K562 (cell line): Measurements from ENCODE around the gene HECW1. TPM values are rescaled to one million over a fixed set of nuclear protein-coding genes. Genes with fewer than 3 reads are reported as not detected.

ENCODE experiments used
- BCOR ChIP-seq: fragments of 450-650 bp; IDR thresholded peaks from 2 replicates; pipeline ENCODE4 v1.6.1; 2016
- BRCA1 ChIP-seq, 2 experiments: fragments of 450-650 bp in 1 of 2; sonication (generic) in 1 of 2; formaldehyde crosslinking in 1 of 2; IDR thresholded peaks; 2 replicates each; pipeline versions ENCODE4 v1.5.0 to v1.6.1; 2017 to 2020; ENCODE audit warnings: mild to moderate bottlenecking in 1 of 2, missing genetic modification reagents in 1 of 2
- KLF16 ChIP-seq: IDR thresholded peaks from 2 replicates; pipeline ENCODE4 v1.6.1; 2016; ENCODE audit warnings: antibody characterized with exemption
- PTBP1 ChIP-seq: fragments of 200-400 bp; formaldehyde crosslinking; IDR thresholded peaks from 2 replicates; pipeline ENCODE4 v1.6.1; 2017; ENCODE audit warnings: low read depth, low read length
- RB1 ChIP-seq: fragments of 450-650 bp; IDR thresholded peaks from 2 replicates; pipeline ENCODE4 v1.6.1; 2017; ENCODE audit warnings: low read depth, mild to moderate bottlenecking
- RBFOX2 ChIP-seq: fragments of 200-400 bp; formaldehyde crosslinking; IDR thresholded peaks from 2 replicates; pipeline ENCODE4 v1.6.1; 2017; ENCODE audit warnings: low read depth, mild to moderate bottlenecking, low read length, moderate library complexity
- REST ChIP-seq, 2 experiments: fragments of 450-650 bp; formaldehyde crosslinking in 1 of 2; IDR thresholded peaks; 2 replicates each; pipeline versions ENCODE4 v1.4.0 to v1.6.1; 2014 to 2020; ENCODE audit warnings: mild to moderate bottlenecking in 2 of 2, borderline replicate concordance in 1 of 2, low read depth in 1 of 2
- SIN3A ChIP-seq, 2 experiments: fragments of 150-350 bp in 1 of 2; IDR thresholded peaks; 2 replicates each; pipeline ENCODE4 v1.6.1; 2011 to 2016; ENCODE audit warnings: borderline replicate concordance in 2 of 2, low read depth in 2 of 2, low read length in 2 of 2, mild to moderate bottlenecking in 2 of 2, moderate library complexity in 2 of 2; ENCODE audit not compliant: control insufficient read depth in 1 of 2
- TCF15 ChIP-seq: fragments of 250-450 bp; sonication (Bioruptor Pico); IDR thresholded peaks from 2 replicates; pipeline ENCODE4 v1.8.0; 2022; ENCODE audit warnings: moderate library complexity, mild to moderate bottlenecking, inconsistent platforms
- TCFL5 ChIP-seq: fragments of 250-450 bp; sonication (Bioruptor Pico); conservative IDR thresholded peaks from 2 replicates; pipeline ENCODE4 v1.6.1; 2021; ENCODE audit warnings: mild to moderate bottlenecking, moderate library complexity, matching md5 sums
- THRB ChIP-seq: fragments of 450-650 bp; formaldehyde crosslinking; conservative IDR thresholded peaks from 2 replicates; pipeline ENCODE4 v1.4.0; 2022; ENCODE audit warnings: mild to moderate bottlenecking, missing genetic modification characterization
- TRIM25 ChIP-seq: fragments of 450-650 bp; IDR thresholded peaks from 2 replicates; pipeline ENCODE4 v1.7.0; 2016; ENCODE audit warnings: borderline replicate concordance
- XRCC4 ChIP-seq: IDR thresholded peaks from one replicate; pipeline ENCODE4 v1.6.1; 2011; ENCODE audit not compliant: insufficient read depth, insufficient read length; ENCODE audit errors: extremely low read depth
- ZNF24 ChIP-seq: fragments of 450-650 bp; IDR thresholded peaks from 2 replicates; pipeline ENCODE4 v1.6.1; 2016
- polyA plus RNA-seq, 8 experiments: library from polyadenylated mRNA; depleted of rRNA in 4 of 8; stranded (reverse) in 5 of 8; unstranded in 3 of 8; fragments of >200 nt; fragmentation: Nextera tagmentation in 2 of 8; fragmentation: Illumina TruSeq in 1 of 8; extraction: Ambion mirVana in 2 of 8; extraction: Trizol in 1 of 8; gene quantifications; 2 replicates each; pipeline versions ENCODE4 v1.2.1 to v1.2.3, GENCODE V29; 2011 to 2014; ENCODE audit warnings: inconsistent platforms in 1 of 8, missing spikeins in 1 of 8
- total RNA-seq, 7 experiments: library from RNA; depleted of rRNA in 6 of 7; stranded (reverse); fragments of >200 nt in 6 of 7; fragmentation: Illumina TruSeq in 2 of 7; extraction: Trizol in 2 of 7; gene quantifications; 2 replicates each; pipeline versions ENCODE4 v1.2.1 to v1.2.3, GENCODE V29; 2011 to 2021; ENCODE audit warnings: low replicate concordance in 1 of 7

Gene HECW1
- total and polyA plus RNA-seq, 9 of the 15 experiments (the other 6 are each of a cell fraction or from before 2014, with no cell fraction given), result 0.07 to 0.31 (median 0.13) TPM; not detected in 4

GRCh38 chr7:43582503-43583423 lies 470.3 kb downstream of the HECW1 start, which contains the start of gene STK17A (continued):
- no peak for TF ChIP-seq TRIM25
- peak; percentile 39; the same call in 1 of the 2 replicates for TF ChIP-seq BCOR
- TF ChIP-seq RB1, result peak; percentile 52; the same call in 1 of the 2 replicates
- peak; percentile 17; the same call in 1 of the 2 replicates for TF ChIP-seq ZNF24
- no peak for TF ChIP-seq THRB
- TF ChIP-seq TCF15 (CRISPR knock-in tag), result no peak
- no peak for TF ChIP-seq BRCA1 (IDR thresholded peaks at IDR 0.05)
- no peak for TF ChIP-seq BRCA1 (CRISPR knock-in tag; IDR thresholded peaks at IDR 0.05)
- peak; percentile 64 for TF ChIP-seq KLF16
- TF ChIP-seq TCFL5 (CRISPR knock-in tag), result no peak
- TF ChIP-seq RBFOX2, result peak; percentile 90
- peak; percentile 88 for TF ChIP-seq REST (IDR thresholded peaks at IDR 0.05; ENCODE audit: borderline replicate concordance)
- no peak for TF ChIP-seq REST (CRISPR knock-in tag; IDR thresholded peaks at IDR 0.05; ENCODE audit: low read depth)
- TF ChIP-seq SIN3A (IDR thresholded peaks at IDR 0.05; ENCODE audit: borderline replicate concordance in 2 of 2, control insufficient read depth in 1 of 2, low read depth in 2 of 2, low read length in 2 of 2), result peak; percentile 13 to 46; a peak in 2 of 4 replicates
- no peak for TF ChIP-seq XRCC4
- no peak for TF ChIP-seq PTBP1
